Fibroblast of lung (primary cell): ENCODE results near the gene CSNK2B. TPM values are rescaled to one million over a fixed set of nuclear protein-coding genes. Genes with fewer than 3 reads are reported as not detected.

ENCODE experiments used
- DNase-seq, 2 donors: peaks; one replicate each; pipeline versions ENCODE4 v3.0.0 to v3.0.0-alpha.2; 2010; ENCODE audit warnings: low read depth in 2 of 2
- H2AFZ ChIP-seq: 2 replicates; pipeline ENCODE4 v1.5.1; 2012; ENCODE audit warnings: low read length, control low read depth, inconsistent platforms
- H3K27ac ChIP-seq: 2 replicates; pipeline ENCODE4 v1.5.1; 2011; ENCODE audit warnings: low read length, control low read depth; ENCODE audit not compliant: insufficient read depth
- H3K27me3 ChIP-seq: 2 replicates; pipeline ENCODE4 v1.5.1; 2011; ENCODE audit warnings: mild to moderate bottlenecking, low read length; ENCODE audit not compliant: control insufficient read depth, insufficient read depth
- H3K36me3 ChIP-seq: 2 replicates; pipeline ENCODE4 v1.5.1; 2011; ENCODE audit warnings: low read length; ENCODE audit not compliant: control insufficient read depth, insufficient read depth
- H3K4me1 ChIP-seq: 2 replicates; pipeline ENCODE4 v1.5.1; 2011; ENCODE audit warnings: low read length; ENCODE audit not compliant: control insufficient read depth, insufficient read depth; ENCODE audit errors: extremely low read depth
- H3K4me2 ChIP-seq: 2 replicates; pipeline ENCODE4 v1.5.1; 2011; ENCODE audit warnings: low read length, control low read depth; ENCODE audit not compliant: insufficient read depth; ENCODE audit errors: extremely low read depth
- H3K4me3 ChIP-seq, 4 experiments: fragments of 200-600 bp in 1 of 4; sonication (generic) in 1 of 4; replicated peaks in 1 of 4; 2 replicates each; pipeline ENCODE4 v1.5.1; 2011 to 2016; ENCODE audit warnings: low read length in 4 of 4, low read depth in 3 of 4, mild to moderate bottlenecking in 3 of 4, control low read depth in 2 of 4, inconsistent platforms in 1 of 4, mixed read lengths in 1 of 4; ENCODE audit not compliant: insufficient read depth in 1 of 4; ENCODE audit errors: control extremely low read depth in 1 of 4
- H3K79me2 ChIP-seq: 2 replicates; pipeline ENCODE4 v1.5.1; 2012; ENCODE audit warnings: mild to moderate bottlenecking, low read length, inconsistent platforms; ENCODE audit not compliant: control insufficient read depth, insufficient read depth
- H3K9ac ChIP-seq: 2 replicates; pipeline ENCODE4 v1.5.1; 2011; ENCODE audit warnings: mild to moderate bottlenecking, low read length, control low read depth; ENCODE audit not compliant: insufficient read depth
- H3K9me3 ChIP-seq: 2 replicates; pipeline ENCODE4 v1.5.1; 2012; ENCODE audit warnings: low read depth, low read length; ENCODE audit not compliant: control insufficient read depth, insufficient read depth
- H4K20me1 ChIP-seq: 2 replicates; pipeline ENCODE4 v1.5.1; 2011; ENCODE audit warnings: low read length; ENCODE audit not compliant: control insufficient read depth, insufficient read depth; ENCODE audit errors: extremely low read depth
- CTCF ChIP-seq, 2 donors: IDR thresholded peaks in 1 of 2; conservative IDR thresholded peaks in 1 of 2; 1 replicate in 1 of 2; 2 replicates in 1 of 2; pipeline ENCODE4 v1.5.1; 2011 to 2012; ENCODE audit warnings: low read length in 2 of 2, control low read depth in 1 of 2, inconsistent platforms in 1 of 2, low read depth in 1 of 2, mild to moderate bottlenecking in 1 of 2
- EZH2 ChIP-seq: IDR thresholded peaks from 2 replicates; pipeline ENCODE4 v1.5.1; 2012; ENCODE audit warnings: low read length, control low read depth, mild to moderate bottlenecking; ENCODE audit errors: missing control alignments
- polyA plus RNA-seq, 2 donors: library from polyadenylated mRNA; depleted of rRNA in 1 of 2; stranded (reverse) in 1 of 2; unstranded in 1 of 2; fragments of >200 nt; gene quantifications; 2 replicates each; pipeline ENCODE4 v1.2.1, GENCODE V29; 2011 to 2012; ENCODE audit warnings: missing spikeins in 1 of 2
- total RNA-seq: library from RNA; depleted of rRNA; stranded (reverse); fragments of >200 nt; gene quantifications from 2 replicates; pipeline ENCODE4 v1.2.1, GENCODE V29; 2014

The CSNK2B gene
- total and polyA plus RNA-seq, 2 donors (not counting 1 experiment from before 2014, with no cell fraction given): 67.2 to 84.9 TPM

- peaks cover 31% of the 10 kb centered on the region for H3K36me3 ChIP-seq
- no peaks in the 10 kb centered on the region for H3K4me1 ChIP-seq
- H3K27ac ChIP-seq: no peak overlapping the region
- no peak overlapping the region for H2AFZ ChIP-seq
- no peak overlapping the region for H3K9ac ChIP-seq
- no peaks in the 10 kb centered on the region for H3K79me2 ChIP-seq
- H3K9me3 ChIP-seq: no peaks in the 10 kb centered on the region
- no peak overlapping the region for H3K4me2 ChIP-seq
- no peak for DNase-seq
- H3K4me3 ChIP-seq: no peak overlapping the region
- no peak for TF ChIP-seq EZH2
- no peak for TF ChIP-seq CTCF (conservative IDR thresholded peaks at IDR 0.05 in 1 of 2, IDR thresholded peaks at IDR 0.05 in 1 of 2; ENCODE audit: low read depth in 1 of 2, low read length in 2 of 2)
- no peaks in the 10 kb centered on the region for H4K20me1 ChIP-seq
- no peaks in the 10 kb centered on the region for H3K27me3 ChIP-seq
These were observed 25.8 kb downstream of the CSNK2B start for GRCh38 chr6:31691564-31692108.

GRCh38 chr6:31692353-31692752 is 26.5 kb downstream of the CSNK2B start:
- Histone ChIP-seq H3K4me3 (no peak overlapping the region), H3K27me3 (no peaks in the 10 kb centered on the region), H2AFZ (no peak overlapping the region), H3K79me2 (no peaks in the 10 kb centered on the region), H3K27ac (no peak overlapping the region), H3K36me3 (peaks cover 31% of the 10 kb centered on the region), H3K9me3 (no peaks in the 10 kb centered on the region), H4K20me1 (no peaks in the 10 kb centered on the region), H3K9ac (no peak overlapping the region), H3K4me2 (no peak overlapping the region), H3K4me1 (no peaks in the 10 kb centered on the region)
- TF ChIP-seq EZH2 (no peak), CTCF (conservative IDR thresholded peaks at IDR 0.05 in 1 of 2, IDR thresholded peaks at IDR 0.05 in 1 of 2; ENCODE audit: low read depth in 1 of 2, low read length in 2 of 2) (no peak)
- DNase-seq: no peak

GRCh38 chr6:31692886-31693285 is 27.0 kb downstream of the CSNK2B start:
- no peaks in the 10 kb centered on the region for H3K4me1 ChIP-seq
- no peak for TF ChIP-seq EZH2
- TF ChIP-seq CTCF (conservative IDR thresholded peaks at IDR 0.05 in 1 of 2, IDR thresholded peaks at IDR 0.05 in 1 of 2; ENCODE audit: low read depth in 1 of 2, low read length in 2 of 2): no peak
- no peaks in the 10 kb centered on the region for H4K20me1 ChIP-seq
- no peaks in the 10 kb centered on the region for H3K27me3 ChIP-seq
- peaks cover 27% of the 10 kb centered on the region for H3K36me3 ChIP-seq
- no peak overlapping the region for H3K4me3 ChIP-seq
- no peaks in the 10 kb centered on the region for H3K9me3 ChIP-seq
- no peak overlapping the region for H3K4me2 ChIP-seq
- H3K79me2 ChIP-seq: no peaks in the 10 kb centered on the region
- DNase-seq: no peak
- no peak overlapping the region for H3K9ac ChIP-seq
- no peak overlapping the region for H2AFZ ChIP-seq
- H3K27ac ChIP-seq: no peak overlapping the region
